Measurements from ENCODE around the gene CMIP.

CMIP gene

DNA sequence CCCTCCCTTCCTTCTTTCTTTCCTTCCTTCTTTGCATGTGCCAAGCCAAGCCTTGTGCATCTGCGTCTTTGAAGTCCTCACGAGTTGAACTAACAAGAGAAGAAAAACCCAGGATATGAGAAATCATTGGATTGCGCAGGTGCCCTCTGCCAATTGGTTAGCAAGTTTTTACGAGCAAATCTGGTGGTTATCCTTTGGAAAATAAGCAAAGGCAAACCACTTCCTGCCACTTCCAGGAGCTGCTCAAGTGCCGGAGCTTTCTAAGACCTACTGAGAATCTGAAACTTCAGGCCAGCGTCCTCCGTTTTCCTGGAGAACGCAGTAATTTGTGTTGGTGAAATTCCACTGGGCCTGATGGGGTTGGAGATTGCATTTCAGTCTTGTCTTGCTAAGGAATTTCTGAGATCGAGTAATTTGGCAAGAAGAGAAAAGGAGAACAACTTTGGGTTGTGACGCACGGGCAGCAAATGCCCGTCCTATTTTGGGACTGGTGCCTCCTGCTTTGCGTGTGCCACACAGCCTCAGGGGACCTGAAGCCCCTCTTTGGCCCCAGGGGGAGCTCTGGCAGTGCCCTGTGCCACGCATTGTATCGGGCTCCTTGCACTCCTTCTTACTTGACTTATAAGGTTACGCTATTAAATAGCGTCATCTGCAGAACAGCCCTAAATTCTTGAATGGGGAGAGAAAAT lies 56.4 kb downstream of the CMIP start:
- Histone ChIP-seq H3K27me3 (ENCODE audit: insufficient read depth, insufficient read length) (no peaks in the 10 kb centered on the region), H3K4me1 (ENCODE audit: insufficient read depth, insufficient read length) (peaks cover 16% of the 10 kb centered on the region), H3K36me3 (ENCODE audit: insufficient read depth, insufficient read length, low read length) (peaks cover 16% of the 10 kb centered on the region), H3K9ac (ENCODE audit: insufficient read length, low read depth) (no peak overlapping the region), H3K4me3 (ENCODE audit: insufficient read length, low read depth) (no peak overlapping the region), H3K9me3 (ENCODE audit: insufficient read depth, low read length) (no peaks in the 10 kb centered on the region)
- no peak for DNase-seq (ENCODE audit: low read depth, low spot score)
- no peak for TF ChIP-seq ZNF274 (IDR thresholded peaks at IDR 0.05; ENCODE audit: low read depth, low read length)
- no peak for TF ChIP-seq YY1 (IDR thresholded peaks at IDR 0.05; ENCODE audit: insufficient read depth, insufficient read length)
- no peak for TF ChIP-seq SUZ12 (IDR thresholded peaks at IDR 0.05; ENCODE audit: extremely low read depth, insufficient read depth, insufficient read length)

DNA sequence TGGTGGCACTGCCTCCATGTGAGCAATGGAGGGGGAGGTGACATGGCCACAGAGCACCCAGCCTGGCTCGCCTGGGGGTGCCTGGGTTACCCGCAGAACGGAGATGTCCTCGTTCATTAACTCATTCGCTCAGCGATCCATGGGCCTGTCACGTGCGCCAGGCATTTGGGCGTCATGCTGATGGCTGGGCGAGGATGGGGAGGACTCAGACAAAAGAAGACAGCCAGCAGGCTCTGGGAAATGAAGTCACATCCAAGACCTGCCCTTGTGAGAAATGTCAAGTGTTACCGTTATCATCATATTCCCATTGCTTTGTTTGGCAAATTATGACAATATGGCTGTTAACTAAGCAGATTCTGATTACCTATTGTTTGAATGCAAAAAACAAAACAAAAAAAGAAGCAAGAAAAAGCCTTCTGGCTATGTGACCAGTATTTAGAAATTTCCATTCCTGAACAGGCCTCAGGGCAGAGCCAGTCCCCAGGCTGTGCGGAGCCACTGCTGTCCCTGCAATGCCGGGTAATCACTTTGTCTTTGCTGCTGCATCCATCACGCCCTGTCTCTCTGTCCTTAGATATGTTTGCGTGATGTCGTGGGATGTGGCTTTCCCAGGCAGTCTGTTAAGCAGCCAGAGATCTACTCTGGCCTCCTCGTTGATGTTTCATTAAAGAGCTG lies 57.9 kb downstream of the CMIP start:
- H3K9me3 ChIP-seq (ENCODE audit: insufficient read depth, low read length): no peaks in the 10 kb centered on the region
- H3K9ac ChIP-seq (ENCODE audit: insufficient read length, low read depth): no peak overlapping the region
- no peak for DNase-seq (ENCODE audit: low read depth, low spot score)
- TF ChIP-seq SUZ12 (IDR thresholded peaks at IDR 0.05; ENCODE audit: extremely low read depth, insufficient read depth, insufficient read length): no peak
- no peak for TF ChIP-seq ZNF274 (IDR thresholded peaks at IDR 0.05; ENCODE audit: low read depth, low read length)
- no peak for TF ChIP-seq YY1 (IDR thresholded peaks at IDR 0.05; ENCODE audit: insufficient read depth, insufficient read length)
- peaks cover 18% of the 10 kb centered on the region for H3K36me3 ChIP-seq (ENCODE audit: insufficient read depth, insufficient read length, low read length)
- no peaks in the 10 kb centered on the region for H3K27me3 ChIP-seq (ENCODE audit: insufficient read depth, insufficient read length)
- H3K4me1 ChIP-seq (ENCODE audit: insufficient read depth, insufficient read length): peaks cover 16% of the 10 kb centered on the region
- no peak overlapping the region for H3K4me3 ChIP-seq (ENCODE audit: insufficient read length, low read depth)

- Histone ChIP-seq H3K9ac (ENCODE audit: insufficient read length, low read depth) (no peak overlapping the region), H3K27me3 (ENCODE audit: insufficient read depth, insufficient read length) (no peaks in the 10 kb centered on the region), H3K36me3 (ENCODE audit: insufficient read depth, insufficient read length, low read length) (peaks cover 17% of the 10 kb centered on the region), H3K9me3 (ENCODE audit: insufficient read depth, low read length) (no peaks in the 10 kb centered on the region), H3K4me1 (ENCODE audit: insufficient read depth, insufficient read length) (peaks cover 5% of the 10 kb centered on the region), H3K4me3 (ENCODE audit: insufficient read length, low read depth) (no peak overlapping the region)
- TF ChIP-seq ZNF274 (IDR thresholded peaks at IDR 0.05; ENCODE audit: low read depth, low read length): no peak
- TF ChIP-seq YY1 (IDR thresholded peaks at IDR 0.05; ENCODE audit: insufficient read depth, insufficient read length): no peak
- TF ChIP-seq SUZ12 (IDR thresholded peaks at IDR 0.05; ENCODE audit: extremely low read depth, insufficient read depth, insufficient read length): no peak
- DNase-seq (ENCODE audit: low read depth, low spot score): no peak
Observed at GRCh38 chr16:81505011-81505661, 60.5 kb downstream of the CMIP start.

DNA sequence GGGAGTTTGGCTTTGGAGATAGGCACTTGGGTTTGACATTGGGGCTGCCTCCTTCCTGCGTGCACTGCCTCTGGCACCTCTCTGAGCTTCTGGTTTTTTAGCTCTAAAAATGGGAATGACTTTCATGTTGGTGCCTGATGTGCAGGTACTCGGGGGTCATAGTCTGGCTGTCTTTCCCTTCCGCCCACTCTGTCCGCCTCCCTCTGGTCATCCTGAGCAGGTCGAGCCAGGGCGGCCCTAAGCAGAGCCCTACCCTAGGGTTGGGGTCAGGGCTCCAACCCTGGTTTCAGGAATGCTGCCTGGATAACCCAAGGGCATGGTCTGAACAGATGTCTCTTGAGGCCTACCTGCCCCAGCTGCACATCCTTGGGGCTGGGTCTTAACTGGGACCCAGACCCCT lies 64.8 kb downstream of the CMIP start:
- TF ChIP-seq YY1 (IDR thresholded peaks at IDR 0.05; ENCODE audit: insufficient read depth, insufficient read length) (no peak), ZNF274 (IDR thresholded peaks at IDR 0.05; ENCODE audit: low read depth, low read length) (no peak), SUZ12 (IDR thresholded peaks at IDR 0.05; ENCODE audit: extremely low read depth, insufficient read depth, insufficient read length) (no peak)
- H3K9me3 ChIP-seq (ENCODE audit: insufficient read depth, low read length): no peaks in the 10 kb centered on the region
- H3K4me1 ChIP-seq (ENCODE audit: insufficient read depth, insufficient read length): peaks cover 11% of the 10 kb centered on the region
- H3K4me3 ChIP-seq (ENCODE audit: insufficient read length, low read depth): no peak overlapping the region
- DNase-seq (ENCODE audit: low read depth, low spot score): no peak
- peaks cover 16% of the 10 kb centered on the region for H3K36me3 ChIP-seq (ENCODE audit: insufficient read depth, insufficient read length, low read length)
- no peaks in the 10 kb centered on the region for H3K27me3 ChIP-seq (ENCODE audit: insufficient read depth, insufficient read length)
- no peak overlapping the region for H3K9ac ChIP-seq (ENCODE audit: insufficient read length, low read depth)

- no peak for DNase-seq (ENCODE audit: low read depth, low spot score)
- H3K4me1 ChIP-seq (ENCODE audit: insufficient read depth, insufficient read length): peaks cover 14% of the 10 kb centered on the region
Observed at GRCh38 chr16:81510016-81510415, 65.4 kb downstream of the CMIP start.

GRCh38 chr16:81511371-81511770 lies 66.8 kb downstream of the CMIP start:
- Histone ChIP-seq H3K9me3 (ENCODE audit: insufficient read depth, low read length) (no peaks in the 10 kb centered on the region), H3K9ac (ENCODE audit: insufficient read length, low read depth) (no peak overlapping the region), H3K4me1 (ENCODE audit: insufficient read depth, insufficient read length) (peaks cover 14% of the 10 kb centered on the region), H3K36me3 (ENCODE audit: insufficient read depth, insufficient read length, low read length) (peaks cover 22% of the 10 kb centered on the region), H3K27me3 (ENCODE audit: insufficient read depth, insufficient read length) (no peaks in the 10 kb centered on the region), H3K4me3 (ENCODE audit: insufficient read length, low read depth) (no peak overlapping the region)
- TF ChIP-seq SUZ12 (IDR thresholded peaks at IDR 0.05; ENCODE audit: extremely low read depth, insufficient read depth, insufficient read length) (no peak), ZNF274 (IDR thresholded peaks at IDR 0.05; ENCODE audit: low read depth, low read length) (no peak), YY1 (IDR thresholded peaks at IDR 0.05; ENCODE audit: insufficient read depth, insufficient read length) (no peak)
- no peak for DNase-seq (ENCODE audit: low read depth, low spot score)

More at GRCh38 chr16:81510016-81510415, 65.4 kb downstream of the CMIP start:
- H3K27me3 ChIP-seq (ENCODE audit: insufficient read depth, insufficient read length): no peaks in the 10 kb centered on the region
- H3K36me3 ChIP-seq (ENCODE audit: insufficient read depth, insufficient read length, low read length): peaks cover 16% of the 10 kb centered on the region
- no peaks in the 10 kb centered on the region for H3K9me3 ChIP-seq (ENCODE audit: insufficient read depth, low read length)
- TF ChIP-seq SUZ12 (IDR thresholded peaks at IDR 0.05; ENCODE audit: extremely low read depth, insufficient read depth, insufficient read length) (no peak), ZNF274 (IDR thresholded peaks at IDR 0.05; ENCODE audit: low read depth, low read length) (no peak), YY1 (IDR thresholded peaks at IDR 0.05; ENCODE audit: insufficient read depth, insufficient read length) (no peak)
- no peak overlapping the region for H3K4me3 ChIP-seq (ENCODE audit: insufficient read length, low read depth)
- no peak overlapping the region for H3K9ac ChIP-seq (ENCODE audit: insufficient read length, low read depth)

Data from NT2/D1 (cell line).